DLD1 (cell line): ENCODE data around the gene CHKA.

Experiments used
- in situ Hi-C: cut with HindIII; loops from 2 replicates; pipeline ENCODE4 v1.10.0; 2017; ENCODE audit warnings: low sequenced_read_pairs

The CHKA gene

DNA sequence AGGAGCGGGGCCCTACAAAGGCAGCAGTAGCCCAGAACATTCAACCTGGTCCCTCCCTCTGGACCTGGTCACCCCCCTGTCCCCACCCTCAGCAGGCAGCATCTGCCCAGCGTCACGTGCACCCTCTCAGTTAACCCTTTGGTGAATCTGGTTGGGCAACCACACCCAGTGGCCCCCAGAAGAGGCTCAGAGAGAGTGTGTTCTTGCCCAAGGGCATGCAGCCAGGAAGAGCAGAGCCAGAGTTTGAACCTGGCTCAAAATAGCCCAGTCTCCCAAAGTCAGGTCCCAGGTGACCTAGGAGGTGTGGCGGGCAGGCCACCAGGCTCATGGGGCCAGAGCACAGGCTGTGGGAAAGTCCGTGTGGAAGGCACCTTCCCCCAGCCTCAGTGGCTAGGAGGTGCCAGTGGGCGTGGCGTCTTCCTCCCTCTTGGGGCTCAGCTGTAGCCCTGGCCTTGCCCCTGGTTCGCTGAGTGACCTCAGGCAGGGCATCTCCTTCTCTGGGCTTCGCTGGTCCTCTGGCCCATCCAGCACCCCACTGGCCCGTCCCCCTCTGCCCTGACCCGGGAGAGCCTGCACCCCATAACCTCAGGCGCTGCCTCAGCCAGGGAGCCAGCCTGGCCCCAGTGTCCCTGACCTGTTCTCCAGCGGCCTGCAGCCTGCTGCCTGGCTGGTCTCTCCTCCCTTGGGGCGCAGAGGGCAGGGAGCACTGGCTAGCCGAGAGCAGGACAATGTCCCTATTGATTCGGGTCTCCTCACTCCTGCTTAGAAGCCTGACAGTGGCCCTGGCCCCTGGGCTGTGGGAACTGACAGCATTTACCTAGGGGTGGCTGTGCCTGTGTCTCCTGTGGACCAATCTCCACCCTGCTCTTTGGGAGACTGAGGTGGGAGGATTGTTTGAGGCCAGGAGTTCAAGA, 104.0 kb downstream of the CHKA start:
- in situ Hi-C loops = no loop called here

GRCh38 chr11:68016161-68016903, 104.9 kb downstream of the CHKA start:
- in situ Hi-C loops = no loop called here

- in situ Hi-C loops = no loop called here
Observed at GRCh38 chr11:68015467-68015866, 105.7 kb downstream of the CHKA start.

- in situ Hi-C loops = no loop called here
Observed at GRCh38 chr11:68014947-68015447, 106.2 kb downstream of the CHKA start.

DNA sequence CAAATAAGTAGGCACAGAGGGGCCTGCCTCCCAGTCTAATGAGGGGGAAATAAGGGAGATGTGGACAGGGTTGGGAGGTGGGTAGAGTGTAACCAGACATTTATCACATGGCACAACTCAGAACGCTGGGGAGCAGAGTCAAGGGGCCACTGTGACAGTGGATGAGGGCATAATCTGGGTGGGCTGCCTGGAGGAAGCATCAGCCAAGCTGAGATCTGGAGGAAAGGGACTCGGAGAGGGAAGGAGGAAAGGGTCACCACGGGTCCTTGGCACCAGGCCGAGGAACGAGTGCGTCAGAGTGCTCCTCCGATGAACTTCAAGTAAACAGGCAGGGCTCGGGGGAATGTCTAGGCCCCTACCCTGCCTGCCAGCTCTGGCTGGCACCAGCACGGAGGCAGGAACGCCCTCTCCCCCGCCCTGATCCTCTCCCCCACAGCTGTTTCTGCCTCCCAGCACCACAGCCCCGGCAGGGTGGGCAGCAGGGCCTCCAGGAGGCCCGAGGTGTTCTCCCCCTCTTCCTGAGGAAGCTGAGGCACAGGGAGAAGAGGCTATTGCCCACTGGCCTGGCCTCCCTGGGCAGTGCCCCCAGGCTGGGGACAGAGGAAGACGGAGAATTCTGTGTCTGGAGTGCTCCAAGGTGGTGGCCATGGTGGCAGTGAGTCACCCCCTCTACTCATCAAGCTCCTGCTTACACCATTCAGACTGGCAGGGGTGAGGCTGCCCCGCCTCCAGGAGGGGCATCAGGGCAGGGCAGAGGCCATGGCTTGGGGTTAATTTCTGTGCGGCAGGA, 106.8 kb downstream of the CHKA start:
- in situ Hi-C loops = no loop called here

DNA sequence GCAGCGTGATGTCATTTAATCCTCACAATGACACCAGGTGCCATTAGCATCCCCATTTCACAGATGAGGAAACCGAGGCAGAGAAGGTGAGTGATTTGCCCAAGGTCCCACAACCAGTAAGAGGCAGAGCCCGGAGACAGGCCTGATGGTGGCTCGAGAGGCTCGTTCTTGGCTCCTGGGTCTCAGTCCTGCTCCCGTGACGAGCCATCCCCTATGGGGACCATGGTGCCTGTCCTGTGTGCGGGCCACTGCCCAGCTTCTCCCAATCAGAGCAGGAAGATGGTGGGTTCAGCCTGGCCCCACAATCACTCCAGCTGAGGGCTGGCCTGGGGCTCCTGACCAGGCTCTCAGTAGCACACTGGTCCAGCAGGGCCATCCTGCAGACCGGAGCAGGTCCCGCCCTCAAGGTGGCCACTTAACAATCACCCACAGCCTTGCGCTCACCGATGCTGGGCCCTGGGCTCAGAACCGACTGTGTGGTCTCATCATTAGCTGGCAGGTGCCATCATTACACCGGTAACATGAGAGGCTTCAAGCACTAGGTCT, 107.5 kb downstream of the CHKA start:
- in situ Hi-C loops = no loop called here

DNA sequence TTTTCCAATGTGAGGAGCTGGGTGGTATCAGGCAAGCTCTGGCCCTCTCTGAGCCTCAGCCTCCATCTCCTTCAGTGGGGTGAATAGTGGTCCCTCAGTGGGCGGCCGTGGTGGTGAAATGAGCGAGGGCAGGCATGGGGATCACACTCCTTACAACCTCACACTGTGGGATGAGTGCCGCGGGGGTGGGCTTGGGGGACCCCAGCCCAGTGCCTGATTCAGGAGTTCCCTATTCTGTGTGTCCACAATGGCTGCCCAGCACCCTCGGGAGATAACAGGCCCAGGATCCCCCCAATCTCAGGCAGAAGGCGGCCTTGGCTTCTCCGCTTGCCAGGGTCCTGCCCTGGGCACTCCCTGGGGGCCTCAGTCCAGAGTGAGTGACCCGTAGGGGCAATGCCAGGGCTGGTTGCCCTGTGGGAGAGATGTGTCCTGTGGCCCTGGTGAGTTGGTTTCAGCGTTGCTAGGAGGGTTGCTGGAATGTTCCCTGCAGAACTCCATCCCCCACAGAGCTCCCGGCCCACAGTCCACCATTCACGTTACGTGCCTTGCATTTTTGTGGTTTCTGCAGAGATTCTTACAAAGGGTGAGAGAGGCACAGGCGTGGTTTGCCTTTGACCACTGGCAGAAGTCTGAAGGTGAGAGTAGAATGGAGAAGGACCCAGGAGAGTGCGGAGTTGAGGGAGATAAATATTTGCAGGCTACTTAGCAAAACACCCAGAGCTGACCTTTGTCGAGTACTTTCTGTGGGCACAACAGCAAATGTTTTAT, 108.2 kb downstream of the CHKA start:
- in situ Hi-C loops = no loop called here

GRCh38 chr11:68012044-68012842, 108.9 kb downstream of the CHKA start:
- in situ Hi-C loops = no loop called here

GRCh38 chr11:68011051-68011943, 109.9 kb downstream of the CHKA start:
- in situ Hi-C loops = no loop called here

- in situ Hi-C loops = no loop called here
Observed at GRCh38 chr11:68010090-68011041, 110.8 kb downstream of the CHKA start, which contains the start of gene ALDH3B1. TSS of gene ALDH3B1 (plus strand) at chr11:68010327. CDS start at chr11:68015298, 4,971 bp downstream.

- in situ Hi-C loops = no loop called here
Observed at GRCh38 chr11:68009391-68010089, 111.6 kb downstream of the CHKA start.

DNA sequence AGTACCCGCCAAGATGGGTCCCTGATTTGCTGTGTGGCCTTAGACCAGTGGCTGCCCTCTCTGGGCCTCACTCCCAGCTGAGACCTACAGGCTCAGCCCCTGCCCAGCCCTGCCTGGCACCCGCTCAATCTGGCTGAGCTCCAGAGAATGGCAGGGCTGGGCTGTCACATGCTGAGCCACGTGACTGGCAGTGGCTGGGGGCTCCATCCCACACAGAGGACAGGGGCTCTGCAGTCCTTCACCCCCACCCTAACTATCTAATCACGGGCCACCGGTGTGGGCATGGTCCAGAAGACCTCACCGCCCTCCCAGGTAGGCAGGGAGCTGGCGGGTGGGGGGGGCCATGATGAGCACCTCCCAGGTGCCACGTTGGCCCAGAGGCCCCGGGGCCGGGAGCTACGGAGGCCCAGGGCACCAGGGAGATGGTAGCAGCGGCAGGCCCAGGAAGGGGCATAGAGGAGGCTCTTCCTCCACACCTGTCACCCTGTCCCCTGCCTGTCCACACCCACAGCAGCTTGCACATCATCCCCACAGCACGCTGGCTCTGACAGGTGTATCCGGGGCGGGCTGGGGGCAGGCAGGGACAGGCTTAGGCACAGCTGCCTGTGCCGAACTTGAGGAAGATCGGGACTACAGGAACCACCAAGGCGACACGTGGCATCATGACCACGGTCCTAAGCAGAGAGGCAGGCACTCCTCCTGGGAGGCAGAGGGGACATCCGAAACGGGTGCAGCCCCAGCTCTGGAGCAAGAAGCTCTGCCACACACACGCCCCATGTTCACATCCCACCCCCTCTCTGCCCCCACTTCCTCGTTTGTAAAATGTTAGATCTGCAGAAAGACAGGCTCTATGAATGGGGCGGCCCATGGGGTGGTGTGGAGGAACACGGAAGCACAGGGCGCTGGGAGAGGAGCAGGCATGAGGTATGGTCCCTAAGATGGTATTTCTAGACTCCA, 112.5 kb downstream of the CHKA start:
- in situ Hi-C loops = no loop called here

DNA sequence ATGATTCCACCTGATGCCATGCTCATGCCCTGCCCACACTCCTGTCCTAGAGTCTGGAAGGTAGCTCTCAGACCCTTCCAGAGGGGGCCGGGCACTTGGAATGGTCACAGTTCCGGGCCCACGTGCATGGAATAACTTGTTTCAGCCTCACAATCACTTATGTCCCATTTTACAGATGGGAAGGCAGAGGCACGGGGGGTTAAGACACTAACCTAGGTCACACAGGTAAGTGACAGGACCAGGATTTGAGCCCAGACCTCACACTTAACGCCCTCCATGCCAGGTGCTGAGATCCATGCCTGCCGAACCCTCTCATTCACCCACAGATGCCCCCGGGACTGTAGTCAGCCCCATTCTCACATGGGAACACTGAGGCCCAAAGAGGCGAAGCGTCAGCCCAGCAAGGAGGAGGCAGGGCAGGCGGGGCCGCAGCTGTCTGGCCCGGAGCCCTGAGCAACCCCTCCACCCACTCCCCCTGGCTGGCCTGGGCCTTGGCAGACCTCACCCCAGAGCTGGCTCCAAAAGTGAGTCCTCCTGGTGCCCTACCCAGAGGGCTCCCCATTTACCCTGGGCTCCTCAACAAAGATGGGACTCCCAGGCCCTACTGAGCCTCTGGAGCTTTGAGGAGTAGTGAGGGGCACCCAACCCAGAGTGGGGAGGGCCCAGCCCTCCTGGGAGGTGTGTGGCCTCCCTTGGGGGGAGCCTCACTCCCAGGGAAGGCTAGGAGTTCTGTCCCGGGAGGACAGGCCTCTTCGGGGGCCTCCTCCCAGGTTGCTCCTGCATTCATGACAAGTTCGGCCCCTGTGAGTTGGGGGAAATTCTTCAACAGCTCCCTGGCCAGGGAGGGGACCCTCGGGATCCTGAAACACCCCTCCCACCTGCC, 113.4 kb downstream of the CHKA start:
- in situ Hi-C loops = no loop called here

GRCh38 chr11:68006606-68007166, 114.5 kb downstream of the CHKA start:
- in situ Hi-C loops = no loop called here
